Uterus (tissue), 2 donors: Measurements from ENCODE around the gene SLC17A2.
"Not testable (repeated sequence)": the region's sequence is repeated elsewhere in the genome, so short reads cannot be mapped to it uniquely, and the experiment has no call there.

ENCODE experiments used
- CTCF ChIP-seq, 4 experiments: fragments of 200-600 bp in 2 of 4; fragments of 450-650 bp in 2 of 4; sonication (generic) in 2 of 4; IDR thresholded peaks; one replicate each; pipeline ENCODE4 v1.5.1; 2016 to 2019; ENCODE audit warnings: antibody characterized with exemption in 4 of 4, mild to moderate bottlenecking in 2 of 4, moderate library complexity in 1 of 4
- POLR2A ChIP-seq, 2 donors: fragments of 450-650 bp; IDR thresholded peaks; one replicate each; pipeline ENCODE4 v1.6.1; 2016; ENCODE audit warnings: antibody characterized with exemption in 2 of 2, mild to moderate bottlenecking in 1 of 2, moderate library complexity in 1 of 2

GRCh38 chr6:25947492-25947891 lies 17.0 kb upstream of the SLC17A2 start:
- TF ChIP-seq CTCF, POLR2A (IDR thresholded peaks at IDR 0.05): not testable (repeated sequence)
